Smooth muscle cell of bladder (primary cell): Measurements from ENCODE around the gene PCNX3. TPM values are rescaled to one million over a fixed set of nuclear protein-coding genes. Genes with fewer than 3 reads are reported as not detected.

Experiments used
- total RNA-seq: library from RNA; depleted of rRNA; stranded (reverse); fragments of >200 nt; gene quantifications from 2 replicates; pipeline ENCODE4 v1.2.3, GENCODE V29; 2014

Gene PCNX3
- 8.4 and 12.6 TPM in 2 replicates for total RNA-seq

DNA sequence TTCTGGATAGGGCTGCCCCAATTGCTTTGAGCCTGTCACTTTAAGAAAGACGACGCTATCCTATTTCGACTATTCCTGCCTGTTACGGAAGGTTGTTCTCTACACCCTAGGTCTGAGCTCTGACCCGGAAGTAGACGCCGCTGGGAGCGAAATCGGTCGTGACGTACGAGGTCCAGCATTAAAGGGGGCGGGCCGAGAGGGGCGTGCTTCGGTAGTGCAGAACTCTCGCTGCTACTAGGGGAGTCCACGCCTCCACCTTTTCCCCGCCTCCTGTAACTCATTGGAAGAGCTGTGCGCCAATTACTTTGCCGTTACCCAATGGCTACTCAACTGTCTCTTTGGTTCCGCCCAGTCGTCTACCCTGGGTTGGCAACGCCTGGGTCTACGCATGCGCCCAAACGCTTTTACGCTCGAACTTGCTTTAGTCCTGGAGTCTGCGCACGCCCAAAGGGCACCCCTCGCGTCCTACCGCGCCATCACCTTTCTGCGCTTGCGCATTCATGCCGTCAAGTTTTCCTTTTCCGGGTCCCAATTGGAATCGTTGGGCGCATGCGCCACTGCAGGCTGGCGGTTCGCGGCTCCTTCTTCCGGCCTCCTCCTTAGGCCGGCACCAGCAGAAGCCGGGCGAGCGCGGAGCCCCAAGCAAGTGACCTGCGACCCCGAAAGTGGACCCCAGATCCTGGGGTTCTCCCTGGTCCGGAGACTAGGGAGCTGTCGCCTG lies at the start of gene PCNX3:
Gene PCNX3 (plus strand): TSS at position 548 of the 721 bp plus-strand sequence. CDS start 536 bp downstream, outside the sequence.

DNA sequence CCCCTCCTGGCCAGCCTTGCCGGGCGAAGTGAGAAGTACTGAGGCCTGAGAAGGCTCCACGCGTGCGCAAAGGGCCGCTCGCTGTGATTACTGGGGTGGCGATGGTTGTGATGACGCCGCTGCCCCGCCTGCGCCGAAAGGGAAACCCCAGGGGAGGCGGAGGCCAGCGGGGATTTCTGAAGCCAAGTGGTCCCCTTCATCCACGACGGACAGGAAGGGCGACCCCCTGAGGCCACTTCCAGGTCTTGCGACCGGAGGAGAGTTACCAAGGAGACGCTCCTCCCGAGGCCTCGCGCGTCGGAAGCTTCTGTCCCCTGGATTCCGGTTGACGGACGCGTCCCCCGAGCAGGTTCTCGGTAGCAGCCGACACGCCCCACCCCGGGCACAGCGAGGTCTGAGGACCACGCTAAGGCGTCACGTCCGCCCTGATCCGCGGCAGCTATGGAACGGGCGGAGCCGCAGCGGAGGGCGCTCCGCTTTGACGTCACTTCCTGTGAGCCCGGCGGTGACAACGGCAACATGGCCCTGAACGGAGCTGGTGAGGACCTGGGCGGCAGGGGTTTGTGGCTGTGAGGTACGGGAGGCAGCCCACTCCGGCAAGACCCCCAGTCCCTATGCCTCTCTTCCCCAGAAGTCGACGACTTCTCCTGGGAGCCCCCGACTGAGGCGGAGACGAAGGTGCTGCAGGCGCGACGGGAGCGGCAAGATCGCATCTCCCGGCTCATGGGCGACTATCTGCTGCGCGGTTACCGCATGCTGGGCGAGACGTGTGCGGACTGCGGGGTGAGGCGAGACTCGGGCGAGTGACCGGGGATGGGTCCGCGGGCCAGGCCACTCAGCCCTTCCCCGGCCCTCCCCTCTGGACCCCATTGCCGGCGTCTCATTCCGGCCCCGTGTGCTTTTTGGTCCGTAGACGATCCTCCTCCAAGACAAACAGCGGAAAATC lies 45.3 kb upstream of the PCNX3 start, which contains the start of gene ZNRD2:
Gene ZNRD2 (plus strand): TSS at position 505 of the 946 bp plus-strand sequence. CDS start 15 bp downstream, at position 520.

GRCh38 chr11:65572356-65573051 lies 43.1 kb upstream of the PCNX3 start, which contains the start of gene FAM89B:
TSS of gene FAM89B (plus strand) at chr11:65572538. CDS start at chr11:65572670, 132 bp downstream.

DNA sequence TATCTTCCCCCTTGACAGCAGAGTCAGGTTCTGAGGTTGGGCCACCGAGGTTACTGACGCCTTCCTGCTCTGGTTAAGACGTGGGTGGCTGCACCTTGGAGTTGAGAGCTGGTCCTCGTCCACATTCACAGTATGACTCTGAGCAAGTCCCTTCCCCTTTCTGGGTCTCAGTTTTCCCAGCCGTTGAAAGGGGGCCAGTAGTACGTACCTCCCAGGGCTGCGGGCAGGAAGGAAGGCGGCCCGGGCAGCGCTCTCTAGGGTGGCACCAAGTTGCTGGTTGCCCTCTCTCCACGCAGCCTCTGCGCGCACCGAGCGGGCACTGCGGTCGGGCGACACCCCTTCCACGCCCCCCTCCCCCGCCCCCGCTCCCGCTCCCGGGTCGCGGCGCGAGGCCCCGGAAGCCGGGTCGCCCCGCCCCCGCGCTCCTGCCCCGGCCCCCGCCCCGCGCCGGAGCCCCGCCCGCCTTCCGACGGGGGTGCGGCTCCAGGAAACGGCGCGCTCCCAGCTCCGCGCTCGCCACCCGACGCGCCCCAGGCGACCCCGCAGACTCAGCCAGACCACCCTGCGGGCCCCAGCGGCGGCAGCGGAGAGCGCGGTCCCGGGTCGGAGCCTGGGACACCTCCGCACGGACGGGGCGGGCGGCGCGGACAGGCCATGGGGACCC lies 39.9 kb upstream of the PCNX3 start, which contains the start of gene EHBP1L1:
Gene EHBP1L1 (plus strand): TSS at position 486 of the 664 bp plus-strand sequence. CDS start 250 bp downstream, outside the sequence.

GRCh38 chr11:65595543-65596281 lies 19.9 kb upstream of the PCNX3 start, which contains the start of gene KCNK7:
TSS of gene KCNK7 (minus strand) at chr11:65595800. CDS start at chr11:65595772, 28 bp downstream.

DNA sequence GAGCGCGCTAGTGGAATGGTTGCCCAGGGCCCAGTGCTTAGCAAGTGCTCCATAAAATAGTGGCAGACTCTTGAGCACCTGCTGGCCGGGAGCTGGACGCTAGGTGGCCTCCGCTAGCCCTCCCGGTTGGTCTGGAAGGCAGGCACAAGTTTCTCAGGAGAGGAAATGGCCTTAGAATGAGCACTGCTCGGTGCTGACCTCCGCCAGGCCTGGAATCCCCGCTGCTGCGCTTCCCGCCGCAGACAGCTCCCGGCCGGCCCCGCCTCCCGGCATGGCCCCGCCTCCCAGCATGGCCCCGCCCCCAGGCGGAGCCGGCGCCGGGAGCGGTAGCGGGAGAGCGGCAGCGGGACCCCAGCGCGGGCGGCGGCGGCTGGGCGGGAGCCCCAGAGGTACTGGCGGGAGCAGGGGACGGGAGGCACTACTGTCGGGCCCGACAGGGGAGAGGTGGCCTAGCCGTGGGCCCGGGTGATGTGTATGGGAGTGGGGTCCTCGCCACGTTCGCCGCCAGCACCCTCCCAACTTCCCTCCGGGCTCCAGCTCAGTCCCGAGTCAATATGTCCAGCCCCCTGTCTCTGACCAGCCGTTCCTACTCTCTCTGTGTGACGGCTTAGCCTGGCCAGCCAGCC lies 22.3 kb downstream of the PCNX3 start, which contains the start of gene SIPA1:
Gene SIPA1 (plus strand): TSS at position 308 of the 626 bp plus-strand sequence. CDS start 2,821 bp downstream, outside the sequence.

DNA sequence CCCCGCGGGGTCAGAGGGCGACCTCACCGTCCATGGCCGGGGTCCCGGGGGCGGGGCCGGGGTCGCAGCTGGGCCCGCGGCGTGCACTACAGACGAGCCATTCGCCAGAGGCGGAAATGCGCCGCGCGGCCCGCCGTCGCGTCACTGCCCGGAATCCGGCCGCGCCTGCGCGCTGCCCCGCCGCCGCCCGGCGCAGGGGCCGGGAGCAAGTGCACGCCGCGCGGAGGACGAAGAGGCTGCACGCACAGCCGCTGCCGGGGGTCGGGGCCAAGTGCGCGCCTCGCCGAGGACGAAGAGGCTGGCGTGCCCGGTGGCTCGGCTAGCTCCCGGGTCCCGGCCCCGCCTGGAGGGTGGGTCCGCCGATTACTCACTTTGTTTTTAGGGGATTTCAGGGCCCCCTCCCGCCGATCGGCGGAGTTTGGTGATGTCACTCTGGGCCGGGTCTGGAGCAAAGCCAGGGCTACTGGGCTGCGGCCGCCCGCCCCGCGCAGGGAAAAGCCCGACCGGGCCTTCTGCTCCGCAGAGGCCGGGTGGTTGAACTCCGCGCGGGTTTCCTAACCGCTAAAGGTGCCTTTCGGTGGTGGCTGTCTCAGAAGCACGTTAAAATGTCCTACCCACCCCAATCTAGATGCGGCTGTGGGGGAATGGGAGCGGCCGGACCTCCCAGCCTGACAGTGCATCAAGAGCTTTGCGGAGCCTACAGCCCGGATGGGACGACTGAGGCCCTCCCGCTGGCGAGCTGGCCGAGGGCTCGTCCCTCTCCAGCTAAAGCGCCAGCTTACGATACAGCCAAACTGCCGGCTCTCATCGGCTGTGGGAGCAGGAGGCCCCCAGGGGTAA lies 47.4 kb downstream of the PCNX3 start, which contains the start of gene RELA:
Gene RELA (minus strand): TSS at position 118 of the 840 bp plus-strand sequence. CDS start 84 bp downstream, at position 34.

Other genes with a start within 250 kb of the PCNX3 start
- 1.6 and 1.9 TPM in 2 replicates for gene SLC25A45, start 233.1 kb upstream of the PCNX3 start, total RNA-seq
- gene FRMD8, start 229.1 kb upstream of the PCNX3 start, total RNA-seq, result 15.8 and 27.3 TPM in 2 replicates
- 155 and 432 TPM in 2 replicates for gene NEAT1, start 193.0 kb upstream of the PCNX3 start, total RNA-seq
- gene MALAT1, start 116.7 kb upstream of the PCNX3 start, total RNA-seq, result 9,122 and 13,115 TPM in 2 replicates
- gene SCYL1, start 90.7 kb upstream of the PCNX3 start, total RNA-seq, result 103 and 123 TPM in 2 replicates
- 19.3 and 40.2 TPM in 2 replicates for gene LTBP3, start 57.4 kb upstream of the PCNX3 start, total RNA-seq
- 32.0 and 32.6 TPM in 2 replicates for gene ZNRD2, start 45.3 kb upstream of the PCNX3 start, total RNA-seq
- 9.1 and 14.3 TPM in 2 replicates for gene FAM89B, start 43.2 kb upstream of the PCNX3 start, total RNA-seq
- 30.4 and 35.2 TPM in 2 replicates for gene EHBP1L1, start 39.7 kb upstream of the PCNX3 start, total RNA-seq
- 0.09 and 0.43 TPM in 2 replicates for gene KCNK7, start 20.0 kb upstream of the PCNX3 start, total RNA-seq
- 13.1 and 16.9 TPM in 2 replicates for gene MAP3K11, start 1.6 kb upstream of the PCNX3 start, total RNA-seq
- 8.1 and 13.7 TPM in 2 replicates for gene SIPA1, start 22.3 kb downstream of the PCNX3 start, total RNA-seq
- gene RELA, start 47.1 kb downstream of the PCNX3 start, total RNA-seq, result 14.1 and 17.9 TPM in 2 replicates
- 38.0 and 44.3 TPM in 2 replicates for gene KAT5, start 96.5 kb downstream of the PCNX3 start, total RNA-seq
- gene RNASEH2C, start 105.0 kb downstream of the PCNX3 start, total RNA-seq, result 34.8 and 39.8 TPM in 2 replicates
- 4.0 and 5.5 TPM in 2 replicates for gene AP5B1, start 165.2 kb downstream of the PCNX3 start, total RNA-seq
- not detected in 2 replicates for gene OVOL1, start 171.3 kb downstream of the PCNX3 start, total RNA-seq
- gene SNX32, start 218.2 kb downstream of the PCNX3 start, total RNA-seq, result 0.65 and 1.3 TPM in 2 replicates
- gene CFL1, start 242.4 kb downstream of the PCNX3 start, total RNA-seq, result 767 and 912 TPM in 2 replicates
- 37.7 and 39.0 TPM in 2 replicates for gene MUS81, start 244.7 kb downstream of the PCNX3 start, total RNA-seq